GM04503 (cell line): ENCODE measurements around the gene DUSP12.
"Not testable (repeated sequence)": the region's sequence is repeated elsewhere in the genome, so short reads cannot be mapped to it uniquely, and the experiment has no call there.

Experiments used
- DNase-seq: peaks from one replicate; pipeline ENCODE4 v3.0.0-alpha.2; 2012; ENCODE audit warnings: low read depth

DUSP12 gene

DNA sequence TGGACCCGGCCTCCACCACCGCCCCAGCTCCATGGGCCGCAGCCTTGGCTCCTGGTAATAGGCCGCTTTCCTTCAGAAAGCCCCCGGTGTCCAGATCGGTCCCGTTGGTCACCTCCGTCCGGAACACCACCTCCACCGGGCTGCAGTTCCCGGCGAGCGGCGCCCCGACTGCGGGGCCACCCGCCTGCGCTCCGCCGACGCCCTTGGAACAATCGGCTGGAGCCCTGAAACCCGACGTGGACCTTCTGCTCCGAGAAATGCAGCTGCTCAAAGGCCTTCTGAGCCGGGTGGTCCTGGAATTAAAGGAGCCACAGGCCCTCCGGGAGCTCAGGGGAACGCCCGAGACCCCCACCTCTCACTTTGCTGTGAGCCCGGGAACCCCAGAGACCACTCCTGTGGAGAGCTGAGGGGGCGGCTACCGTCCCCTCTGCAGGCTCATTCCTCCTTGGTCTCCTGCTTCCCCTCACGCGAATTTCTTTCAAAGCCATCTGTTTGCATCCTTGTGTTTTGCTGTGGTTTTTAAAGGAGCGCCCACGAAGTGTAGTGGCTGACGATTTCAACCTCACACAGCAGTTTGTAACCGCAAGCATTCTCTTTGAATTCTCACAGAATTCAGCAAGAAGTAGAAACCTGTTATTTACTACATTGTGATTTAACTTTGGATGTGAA, 22.2 kb upstream of the DUSP12 start:
- peak; percentile 70 for DNase-seq

DNA sequence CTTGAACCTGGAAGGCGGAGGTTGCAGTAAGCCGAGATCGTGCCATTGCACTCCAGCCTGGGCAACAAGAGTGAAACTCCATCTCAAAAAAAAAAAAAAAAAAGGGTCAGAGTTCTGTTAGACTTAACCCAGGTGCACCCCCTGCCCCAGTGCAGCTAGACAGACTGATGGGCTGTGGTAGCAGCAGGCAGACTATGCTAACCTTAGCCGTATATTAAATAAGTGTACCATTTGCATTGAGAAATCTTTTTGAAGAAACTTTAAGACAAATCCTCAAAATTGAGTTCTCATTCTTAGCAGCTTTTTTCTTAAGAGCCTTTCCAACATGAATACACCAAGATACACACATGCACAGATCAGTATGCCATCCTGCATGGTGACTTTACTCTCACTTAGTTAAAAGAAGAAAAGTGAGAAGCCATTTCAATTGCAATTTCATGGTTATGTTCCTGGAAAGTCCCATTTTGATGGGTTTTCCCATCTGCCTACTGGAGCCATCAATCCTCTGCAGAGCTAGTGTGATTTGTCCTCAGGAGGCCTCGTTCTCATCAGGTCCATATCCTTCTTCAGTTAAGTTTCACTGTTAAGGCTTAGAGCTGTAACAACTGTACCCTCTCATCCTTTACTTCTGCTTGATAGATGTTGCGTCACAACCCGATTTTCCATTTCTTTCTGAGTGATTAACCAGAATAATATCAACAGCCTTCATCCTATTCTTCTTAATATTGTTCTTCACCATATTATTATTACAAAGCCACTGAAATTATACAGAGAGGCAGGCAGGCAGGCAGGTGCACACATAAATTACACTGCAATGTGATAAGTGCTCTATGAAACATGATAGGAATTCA, 21.0 kb upstream of the DUSP12 start:
- DNase-seq = no peak

DNA sequence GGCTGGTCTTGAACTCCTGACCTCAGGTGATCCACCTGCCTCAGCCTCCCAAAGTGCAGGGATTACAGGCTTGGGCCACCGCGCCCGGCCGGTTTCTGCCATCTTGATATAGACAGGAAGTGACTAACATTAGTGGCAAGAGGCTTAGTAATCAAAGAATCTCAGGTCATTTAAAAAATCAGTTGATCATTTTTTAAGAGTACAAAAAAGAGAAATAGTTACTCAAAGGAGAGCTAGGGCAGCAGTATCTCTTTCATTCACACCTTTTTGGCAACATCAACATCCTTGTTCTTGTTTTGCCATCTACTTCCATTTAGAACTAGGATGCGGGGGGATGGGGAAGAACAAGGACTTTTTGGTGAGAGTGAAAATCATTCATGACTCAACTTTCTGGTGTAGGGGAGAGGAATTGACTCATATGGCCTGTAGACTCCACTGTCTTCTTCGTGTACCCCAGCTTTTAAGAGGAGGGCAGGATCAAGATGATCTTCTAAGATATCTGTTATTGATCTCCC, 19.5 kb upstream of the DUSP12 start:
- peak; percentile 14 for DNase-seq

DNA sequence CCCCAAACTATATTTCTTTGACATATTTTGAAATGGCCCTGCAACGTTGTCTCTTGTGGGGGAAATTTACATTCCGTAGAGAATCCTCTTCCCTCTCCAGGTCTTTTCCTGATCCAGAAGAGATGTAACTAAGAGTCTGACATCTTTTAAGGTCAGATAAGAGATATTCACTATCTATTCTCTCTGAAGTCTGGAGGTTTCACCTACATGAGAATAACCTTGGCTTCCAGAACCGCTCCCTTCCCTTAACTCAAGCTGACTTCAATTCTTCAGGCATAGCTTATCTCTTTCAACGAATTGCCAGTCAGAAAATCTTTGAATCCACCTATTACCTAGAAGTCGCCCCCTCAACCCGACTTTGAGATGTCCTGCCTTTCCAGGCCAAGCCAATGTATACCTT, 18.3 kb upstream of the DUSP12 start:
- no peak for DNase-seq

DNA sequence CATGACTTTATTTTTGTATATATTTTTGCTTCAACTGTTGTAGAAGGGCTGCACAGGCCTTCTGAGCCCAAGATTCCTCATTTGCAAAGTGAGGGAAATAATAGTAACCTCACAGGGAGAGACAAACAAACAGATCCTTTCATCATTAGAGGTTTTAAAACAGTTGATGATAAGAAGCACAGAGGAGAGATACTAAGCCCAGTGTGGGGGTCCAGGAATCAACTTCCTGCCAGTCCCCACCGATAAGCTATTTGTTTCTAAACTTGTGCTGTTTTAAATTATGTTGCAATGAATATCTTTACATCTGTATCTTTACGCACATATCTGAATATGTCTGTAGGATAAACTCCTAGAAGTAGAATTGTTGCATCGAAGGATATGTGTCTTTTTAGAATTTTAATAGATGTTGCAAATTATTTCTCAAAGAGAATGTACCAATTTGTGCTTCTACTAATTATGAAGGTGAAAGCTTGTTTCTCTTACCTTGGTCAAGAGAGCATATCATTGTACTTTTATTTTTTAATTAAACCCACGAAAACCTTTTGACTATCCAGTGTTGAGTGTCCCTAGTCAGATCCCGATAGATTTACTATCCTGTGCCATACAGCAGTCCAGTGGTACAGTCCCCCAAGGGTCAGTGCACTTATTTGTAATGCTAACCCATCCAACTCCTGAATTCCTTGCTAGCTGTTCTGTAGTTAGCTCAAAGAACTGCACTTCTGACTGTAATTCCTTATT, 17.4 kb upstream of the DUSP12 start:
- DNase-seq = no peak

DNA sequence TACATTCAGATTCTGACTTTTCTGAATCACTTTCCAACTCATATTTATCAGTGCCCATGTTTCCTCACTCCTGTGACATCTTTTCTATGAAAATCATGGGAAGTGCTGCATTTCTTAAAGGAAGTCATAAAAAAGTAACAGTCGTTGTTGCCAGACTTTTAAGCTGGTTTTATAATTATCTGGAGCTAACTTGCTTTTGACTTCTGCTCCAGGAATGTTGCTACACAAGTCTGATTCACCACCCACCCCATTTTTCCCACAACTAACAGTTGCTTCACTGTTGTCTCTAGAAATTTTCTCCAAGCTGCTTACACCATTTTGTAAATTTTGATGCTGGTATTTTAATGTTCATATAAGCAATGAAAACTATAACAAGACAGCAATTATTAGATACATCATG, 16.1 kb upstream of the DUSP12 start:
- DNase-seq = peak; percentile 94

DNA sequence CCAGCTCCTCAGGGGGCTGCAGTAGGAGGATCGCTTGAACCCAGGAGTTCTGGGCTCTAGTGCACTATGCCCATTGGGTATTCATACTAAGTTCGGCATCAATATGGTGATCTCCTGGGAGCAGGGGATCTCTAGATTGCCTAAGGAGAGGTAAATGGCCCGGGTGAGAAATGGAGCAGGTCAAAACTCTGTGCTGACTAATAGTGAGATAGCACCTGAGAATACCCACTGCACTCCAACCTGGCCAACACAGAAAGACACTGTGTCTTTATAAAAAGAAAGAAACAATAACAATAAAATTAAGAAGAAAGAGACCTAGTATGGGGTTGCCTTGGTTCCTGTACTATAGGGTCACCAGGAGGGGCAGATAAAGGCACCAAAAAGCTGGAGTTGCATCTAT, 13.7 kb upstream of the DUSP12 start:
- no peak for DNase-seq

DNA sequence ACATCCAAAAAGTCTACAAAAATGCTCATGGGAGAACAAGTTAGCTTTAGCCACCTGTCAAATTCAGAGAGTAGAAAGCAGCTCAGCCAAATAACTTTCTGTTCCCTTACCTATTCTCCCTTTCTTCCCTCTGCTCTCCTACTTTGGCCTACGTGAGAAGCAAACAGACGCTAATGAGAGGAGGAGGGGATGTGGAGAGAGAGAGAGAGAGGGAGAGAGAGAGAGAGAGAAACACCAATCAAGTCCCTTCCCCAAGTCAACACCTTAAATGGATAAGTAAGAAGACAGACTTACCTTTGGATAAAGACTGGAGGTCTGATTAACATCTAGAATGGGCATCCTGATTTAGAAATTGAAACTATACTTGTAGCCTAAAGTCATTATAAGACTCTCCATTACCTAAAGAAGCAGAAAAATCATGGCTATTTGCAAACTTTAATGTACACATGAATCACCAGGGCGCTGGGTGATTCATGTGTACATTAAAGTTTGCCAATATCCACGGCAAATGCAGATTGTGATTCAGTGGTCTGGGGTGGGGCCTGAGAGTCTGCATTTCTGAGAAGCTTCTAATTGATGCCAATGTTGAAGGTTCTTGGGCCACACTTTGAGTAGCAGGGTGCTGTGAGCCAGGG, 13.1 kb upstream of the DUSP12 start:
- no peak for DNase-seq

DNA sequence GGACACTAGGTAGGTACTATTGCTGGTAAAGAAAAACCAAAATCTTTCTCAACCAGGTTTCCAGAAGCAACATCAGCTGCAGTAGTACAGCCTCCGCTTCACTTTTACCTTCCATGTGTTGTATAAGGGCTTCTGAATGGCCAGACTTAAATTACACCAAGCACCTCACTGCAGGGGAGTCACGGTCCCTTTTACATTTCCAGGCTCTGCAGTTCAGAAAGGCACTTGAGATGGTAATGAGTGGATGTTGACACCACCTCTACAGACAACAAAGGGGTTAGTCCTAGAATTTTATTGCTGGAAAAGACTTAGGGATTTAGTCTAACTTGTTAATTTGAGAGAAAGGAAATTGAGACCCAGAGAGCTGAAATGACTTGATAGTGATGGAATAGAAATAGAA, 12.0 kb upstream of the DUSP12 start:
- no peak for DNase-seq

DNA sequence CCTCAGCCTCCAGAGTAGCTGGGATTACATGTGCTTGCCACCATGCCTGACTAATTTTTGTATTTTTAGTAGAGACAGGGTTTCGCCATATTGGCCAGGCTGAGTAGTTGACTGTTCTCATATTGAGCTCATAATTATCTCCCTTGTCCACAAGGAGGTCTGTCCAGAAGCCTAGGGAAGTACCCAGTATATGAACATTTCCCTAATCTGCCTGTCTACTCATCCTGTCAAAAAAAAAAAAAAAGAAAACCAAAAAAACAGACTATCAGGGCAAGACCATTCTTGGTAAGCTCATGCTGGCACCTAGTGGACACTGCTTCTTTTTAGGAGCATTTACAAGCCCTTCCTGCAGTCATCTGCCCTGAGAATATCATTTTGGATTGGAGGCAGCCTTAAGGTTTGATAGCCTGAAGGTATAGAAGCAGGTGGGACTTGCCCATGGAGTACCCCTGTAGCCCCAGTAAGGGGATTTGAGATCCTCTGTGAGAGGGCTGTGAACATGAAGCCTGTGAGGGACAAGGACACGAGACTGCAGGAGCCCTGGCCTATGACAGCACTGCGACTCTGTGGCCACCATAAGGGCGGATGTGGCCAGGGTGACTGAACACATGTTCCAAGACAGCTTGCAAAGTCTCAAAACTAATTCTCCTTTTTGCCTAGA, 10.8 kb upstream of the DUSP12 start:
- peak; percentile 37 for DNase-seq

DNA sequence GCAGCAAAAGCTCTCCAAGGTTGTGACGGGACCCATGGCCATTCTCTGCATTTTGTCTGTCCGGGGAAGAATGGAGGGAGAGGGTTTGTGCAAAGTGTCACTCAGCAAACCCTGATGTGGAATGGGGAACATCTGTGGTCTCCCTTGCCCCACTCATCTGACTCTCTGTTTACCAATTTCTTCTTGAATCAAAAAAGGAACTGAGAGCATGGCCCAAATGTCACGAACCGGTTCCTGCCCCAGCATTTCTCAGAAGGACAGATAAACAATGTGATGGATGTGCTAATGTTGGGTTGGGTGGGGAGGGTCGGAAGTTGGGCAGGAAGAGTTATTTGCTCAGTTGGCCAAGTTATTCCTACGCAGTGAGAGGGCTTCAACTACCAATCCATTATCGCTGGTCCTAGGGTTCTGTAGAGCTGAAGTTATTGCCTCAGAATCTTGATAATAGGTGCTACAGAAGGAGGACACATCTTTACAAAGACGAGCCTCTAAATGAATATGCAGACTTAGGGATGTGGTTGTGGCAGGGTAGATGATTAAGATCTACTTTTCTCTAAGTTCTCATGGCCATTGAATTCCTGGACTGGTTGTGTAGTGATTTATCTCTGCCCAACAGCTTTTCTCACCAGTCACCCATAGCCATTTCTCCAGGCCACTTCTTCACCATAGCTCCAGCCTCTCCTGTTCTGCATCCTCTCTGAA, 9.6 kb upstream of the DUSP12 start:
- no peak for DNase-seq

DNA sequence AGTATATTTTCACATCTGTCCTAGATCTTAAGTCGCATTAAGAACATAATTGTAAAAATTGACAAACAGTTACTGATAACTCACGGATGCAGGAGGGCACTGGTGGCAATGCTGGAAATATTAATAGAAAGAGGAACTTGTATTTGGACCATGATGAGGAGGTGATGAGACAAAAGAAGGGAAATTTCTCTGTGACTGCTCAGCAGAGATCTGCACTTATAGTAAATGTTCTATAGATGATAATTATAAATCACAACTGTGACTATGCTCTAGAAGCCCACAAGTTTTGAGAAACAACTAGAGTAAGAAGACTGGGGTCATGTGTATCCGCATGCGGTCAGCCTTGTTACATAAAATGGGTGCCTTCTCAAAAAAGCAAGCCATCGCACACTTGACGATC, 8.7 kb upstream of the DUSP12 start:
- no peak for DNase-seq

DNA sequence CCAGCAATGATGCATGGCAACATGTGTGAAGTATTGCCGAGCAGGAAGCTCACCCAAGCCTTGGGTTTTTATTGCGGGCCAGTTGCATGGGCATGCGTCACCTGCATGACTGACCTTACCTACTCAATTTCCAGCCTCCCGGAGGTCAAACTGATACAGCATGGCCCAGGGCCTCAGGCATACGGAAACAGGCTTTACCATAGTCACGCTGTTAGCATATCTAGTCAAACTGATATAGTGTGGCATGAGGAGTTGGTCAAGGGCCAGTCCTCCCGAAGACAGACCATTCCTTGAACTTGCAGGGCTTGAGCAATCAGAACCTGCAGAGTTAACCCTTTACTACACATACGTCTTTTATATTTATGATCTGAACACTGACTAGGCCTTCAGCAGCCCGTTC, 6.4 kb upstream of the DUSP12 start:
- no peak for DNase-seq

DNA sequence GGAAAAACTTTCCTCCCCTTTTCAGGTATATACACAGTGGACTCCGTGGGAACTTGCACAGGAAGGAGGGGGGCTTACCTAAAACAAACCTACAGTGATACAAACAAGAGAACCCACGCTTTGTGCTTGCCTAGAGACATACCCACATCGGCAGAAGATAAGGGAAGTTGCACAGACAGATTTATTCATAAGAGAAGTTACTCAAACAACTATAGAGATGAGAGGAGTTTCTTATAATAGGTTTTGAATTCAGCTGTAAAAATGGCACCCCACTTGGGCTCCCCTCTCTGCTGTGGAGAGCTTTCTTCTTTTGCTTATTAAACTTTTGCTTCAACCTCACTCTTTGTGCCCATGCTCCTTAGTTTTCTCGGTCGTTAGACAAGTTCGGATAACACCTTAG, 1.8 kb upstream of the DUSP12 start:
- no peak for DNase-seq

DNA sequence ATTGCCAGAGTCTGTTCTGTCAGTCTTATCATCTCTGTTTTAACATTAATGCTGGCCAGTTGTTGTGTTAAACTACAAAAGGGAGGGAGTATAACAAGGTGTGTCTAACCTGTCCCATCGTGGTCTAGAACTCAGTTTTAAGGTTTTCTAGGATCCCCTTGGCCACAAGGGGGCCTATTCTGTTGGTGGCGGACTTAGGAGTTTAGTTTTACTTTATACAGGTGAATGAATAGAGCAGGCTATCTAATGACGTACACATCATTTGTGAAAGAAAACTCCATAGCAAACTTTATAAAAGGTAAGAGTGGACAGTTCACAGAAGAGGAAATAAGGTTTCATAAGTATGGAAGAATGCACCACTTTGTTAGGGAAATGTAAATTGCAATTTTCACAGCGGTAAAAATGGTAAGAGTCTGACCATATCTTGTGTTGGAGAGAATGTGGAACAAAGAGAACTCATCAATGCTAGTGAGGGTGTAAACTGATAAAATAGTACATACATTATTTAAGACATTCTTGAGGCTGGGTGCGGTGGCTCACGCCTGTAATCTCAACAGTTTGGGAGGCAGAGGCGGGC, 14.0 kb downstream of the DUSP12 start:
- no peak for DNase-seq

DNA sequence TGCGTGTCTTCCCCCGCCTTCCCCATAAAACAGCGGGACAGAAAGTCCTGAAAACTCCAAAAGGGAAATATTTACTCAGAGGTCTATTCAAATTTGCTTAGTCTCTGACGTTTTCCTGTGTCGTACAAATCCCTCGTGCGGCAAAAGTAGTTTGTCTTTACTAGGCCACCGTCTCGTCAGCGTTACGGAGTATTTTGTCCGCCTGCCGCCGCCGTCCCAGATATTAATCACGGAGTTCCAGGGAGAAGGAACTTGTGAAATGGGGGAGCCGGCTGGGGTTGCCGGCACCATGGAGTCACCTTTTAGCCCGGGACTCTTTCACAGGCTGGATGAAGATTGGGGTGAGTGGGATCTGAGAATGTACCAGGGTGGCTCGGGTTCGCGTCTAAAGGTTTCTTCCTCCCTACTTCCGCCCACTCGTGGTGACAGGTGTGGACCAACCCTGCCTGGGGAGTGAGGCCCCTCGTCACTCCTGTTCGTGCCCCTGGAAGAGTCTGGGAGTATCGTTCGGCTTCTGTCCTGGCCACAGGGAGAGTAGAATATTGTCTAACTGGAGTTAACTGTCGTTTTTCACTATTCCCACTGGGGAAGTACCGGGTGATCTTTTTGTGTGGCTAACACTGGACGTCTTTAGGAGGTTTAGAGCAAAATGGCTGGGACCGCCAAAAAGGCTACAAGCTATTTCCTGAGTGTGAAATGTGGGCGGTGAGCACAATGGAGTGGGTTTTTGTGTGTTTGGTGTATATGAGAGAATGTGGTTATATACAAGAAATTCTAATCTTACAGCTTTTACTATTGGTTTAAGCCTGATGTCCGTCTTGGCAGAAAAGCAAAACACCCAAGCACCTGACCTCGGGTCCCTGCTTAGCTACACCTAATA, 16.8 kb downstream of the DUSP12 start, which contains the start of gene ATF6:
Gene ATF6 (plus strand): TSS at position 219 of the 880 bp plus-strand sequence. CDS start 41 bp downstream, at position 260.
- peak; percentile 72 for DNase-seq

DNA sequence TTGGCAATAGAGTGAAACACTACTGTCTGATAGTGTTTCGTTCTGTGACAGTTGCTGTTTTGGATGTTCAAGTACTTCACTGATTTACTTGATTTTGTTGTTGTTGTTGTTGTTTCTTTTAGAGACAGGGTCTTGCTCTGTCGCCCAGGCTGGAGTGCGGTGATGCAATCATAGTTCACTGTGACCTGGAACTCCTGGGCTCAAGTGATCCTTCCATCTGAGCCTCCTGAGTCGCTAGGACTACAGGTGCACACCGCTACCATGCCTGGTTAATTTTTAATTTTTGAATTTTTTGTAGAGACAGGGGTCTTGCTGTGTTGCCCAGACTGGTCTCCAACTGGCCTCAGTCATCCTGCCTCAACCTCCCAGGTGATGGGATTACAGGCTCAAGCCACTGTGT, 18.9 kb downstream of the DUSP12 start:
- DNase-seq = no peak

DNA sequence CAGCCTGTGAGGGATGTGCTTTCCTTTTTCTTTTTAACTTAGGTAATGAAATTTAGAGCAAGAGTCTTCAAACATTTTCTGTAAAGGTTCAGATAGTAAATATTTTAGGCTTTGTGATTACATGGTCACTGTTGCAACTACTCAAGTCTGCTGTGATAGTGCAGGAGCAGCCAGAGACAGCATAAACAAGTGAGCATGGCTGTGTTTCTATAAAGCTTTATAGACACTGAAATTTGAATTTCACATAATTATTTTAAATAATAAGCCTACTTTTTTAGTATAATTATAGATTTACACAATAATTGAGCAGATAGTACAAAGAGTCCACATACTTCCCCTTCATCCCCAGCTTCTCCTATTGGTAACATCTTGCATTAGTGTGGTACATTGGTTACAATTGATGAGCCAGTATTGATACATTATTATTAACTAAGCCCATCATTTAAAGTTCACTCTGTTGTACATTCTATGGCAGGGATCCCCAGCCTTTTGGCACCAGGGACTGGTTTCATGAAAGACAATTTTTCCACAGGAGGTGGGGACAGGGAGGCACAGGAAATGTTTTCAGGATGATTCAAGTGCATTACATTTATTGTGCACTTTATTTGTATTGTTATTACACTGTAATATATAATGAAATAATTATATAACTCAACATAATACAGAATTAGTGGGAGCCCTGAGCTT, 19.5 kb downstream of the DUSP12 start:
- DNase-seq = no peak

DNA sequence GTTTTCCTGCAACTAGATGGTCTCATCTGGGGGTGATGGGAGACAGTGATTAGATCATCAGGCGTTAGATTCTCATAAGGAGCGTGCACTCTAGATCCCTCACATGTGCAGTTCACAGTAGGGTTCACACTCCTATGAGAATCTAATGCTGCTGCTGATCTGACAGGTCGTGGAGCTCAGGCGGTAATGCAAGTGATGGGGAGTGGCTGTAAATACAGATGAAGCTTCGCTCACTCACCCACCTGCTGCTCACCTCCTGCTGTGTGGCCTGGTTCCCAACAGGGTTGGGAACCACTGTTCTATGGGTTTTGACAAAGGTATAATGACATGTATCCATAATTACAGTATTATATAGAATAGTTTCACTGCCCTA, 20.1 kb downstream of the DUSP12 start:
- DNase-seq = not testable (repeated sequence)
